IMR-90 (cell line): ENCODE measurements around the gene PLA2G4B. TPM values are rescaled to one million over a fixed set of nuclear protein-coding genes. Genes with fewer than 3 reads are reported as not detected.

Experiments used
- ATAC-seq: fragments of 200-7000 bp; cut with Tn5 transposase; 2 replicates; pipeline ENCODE4 v1.9.1; 2020; ENCODE audit warnings: low read depth, mild to moderate bottlenecking, moderate library complexity
- BruUV-seq: library from RNA; stranded (reverse); fragments of 400-500 nt; replicated peaks from 2 replicates; lab custom pipeline; 2021; lab: Mats Ljungman, UMichigan
- CTCF ChIA-PET: fragments of 300-600 bp; formaldehyde crosslinking; extraction: SDS; loops from one replicate; lab custom pipeline; 2021; ENCODE audit warnings: antibody characterized with exemption; lab: Yijun Ruan, JAX
- POLR2A ChIA-PET: fragments of 300-600 bp; sonication (Branson Sonifier 250); formaldehyde crosslinking; loops from one replicate; lab custom pipeline; 2022; ENCODE audit warnings: antibody characterized with exemption; ENCODE audit not compliant: unreplicated experiment; lab: Charles Lee
- DNase-seq: peaks from one replicate; pipeline ENCODE4 v3.0.0; 2013
- H2AFZ ChIP-seq: replicated peaks from 2 replicates; pipeline ENCODE3; 2013; ENCODE audit warnings: low read length, mild to moderate bottlenecking; ENCODE audit not compliant: poor library complexity
- H2AK5ac ChIP-seq: 2 replicates; pipeline ENCODE4 v1.6.1; 2013; ENCODE audit warnings: low read depth, low read length, inconsistent platforms
- H2AK9ac ChIP-seq: replicated peaks from 2 replicates; pipeline ENCODE3; 2013; ENCODE audit warnings: mild to moderate bottlenecking, low read depth, low read length, moderate library complexity; ENCODE audit not compliant: poor library complexity
- H2BK120ac ChIP-seq: 2 replicates; pipeline ENCODE4 v1.6.1; 2013; ENCODE audit warnings: low read depth, low read length, inconsistent platforms
- H2BK15ac ChIP-seq: 3 replicates; pipeline ENCODE4 v1.6.1; 2013; ENCODE audit warnings: low read depth, low read length, inconsistent platforms
- H2BK20ac ChIP-seq: 2 replicates; pipeline ENCODE4 v1.6.1; 2013; ENCODE audit warnings: low read depth, mild to moderate bottlenecking, inconsistent platforms, low read length, moderate library complexity
- H2BK5ac ChIP-seq: 2 replicates; pipeline ENCODE4 v1.6.1; 2013; ENCODE audit warnings: mild to moderate bottlenecking, low read depth, low read length, inconsistent platforms; ENCODE audit not compliant: poor library complexity, severe bottlenecking
- H3K14ac ChIP-seq: replicated peaks from 2 replicates; pipeline ENCODE4 v1.6.1; 2013; ENCODE audit warnings: low read depth, low read length, inconsistent platforms
- H3K18ac ChIP-seq: 2 replicates; pipeline ENCODE4 v1.6.1; 2013; ENCODE audit warnings: low read depth, low read length, control low read depth
- H3K23ac ChIP-seq: 2 replicates; pipeline ENCODE4 v1.6.1; 2013; ENCODE audit warnings: low read depth, low read length, inconsistent platforms
- H3K27ac ChIP-seq: 2 replicates; pipeline ENCODE4 v1.5.1; 2013; ENCODE audit warnings: mild to moderate bottlenecking, control low read depth, low read length; ENCODE audit not compliant: insufficient read depth
- H3K27me3 ChIP-seq: 2 replicates; pipeline ENCODE4 v1.6.1; 2013; ENCODE audit warnings: low read length; ENCODE audit not compliant: control insufficient read depth, insufficient read depth
- H3K36me3 ChIP-seq: 2 replicates; pipeline ENCODE4 v1.6.1; 2013; ENCODE audit warnings: low read length, mixed read lengths; ENCODE audit not compliant: control insufficient read depth, insufficient read depth
- H3K4ac ChIP-seq: 2 replicates; pipeline ENCODE4 v1.6.1; 2013; ENCODE audit warnings: low read depth, low read length, inconsistent platforms
- H3K4me1 ChIP-seq: 2 replicates; pipeline ENCODE4 v1.6.1; 2013; ENCODE audit warnings: low read length, mixed read lengths; ENCODE audit not compliant: control insufficient read depth, insufficient read depth
- H3K4me2 ChIP-seq: 2 replicates; pipeline ENCODE4 v1.6.1; 2013; ENCODE audit warnings: low read depth, mild to moderate bottlenecking, control low read depth, low read length, moderate library complexity
- H3K4me3 ChIP-seq: 2 replicates; pipeline ENCODE4 v1.5.1; 2013; ENCODE audit warnings: low read depth, mild to moderate bottlenecking, control low read depth, low read length, moderate library complexity; ENCODE audit not compliant: insufficient read depth
- H3K56ac ChIP-seq: 2 replicates; pipeline ENCODE4 v1.6.1; 2013; ENCODE audit warnings: low read length, inconsistent platforms; ENCODE audit not compliant: insufficient read depth; ENCODE audit errors: extremely low read depth
- H3K79me1 ChIP-seq, 2 experiments: 2 replicates each; pipeline ENCODE4 v1.6.1; 2013; ENCODE audit warnings: low read length in 2 of 2, inconsistent platforms in 1 of 2, low read depth in 1 of 2
- H3K9ac ChIP-seq: 2 replicates; pipeline ENCODE4 v1.6.1; 2013; ENCODE audit warnings: low read depth, low read length, control low read depth
- H3K9me1 ChIP-seq: 2 replicates; pipeline ENCODE4 v1.6.1; 2013; ENCODE audit warnings: low read length, inconsistent platforms; ENCODE audit not compliant: insufficient read depth
- H3K9me3 ChIP-seq: 2 replicates; pipeline ENCODE4 v1.6.1; 2013; ENCODE audit warnings: low read length; ENCODE audit not compliant: control insufficient read depth, insufficient read depth
- H4K20me1 ChIP-seq: 2 replicates; pipeline ENCODE4 v1.6.1; 2013; ENCODE audit warnings: low read length, inconsistent platforms; ENCODE audit not compliant: insufficient read depth
- H4K5ac ChIP-seq: 2 replicates; pipeline ENCODE4 v1.6.1; 2013; ENCODE audit warnings: mild to moderate bottlenecking, low read depth, low read length, control low read depth
- H4K8ac ChIP-seq, 2 experiments: 2 replicates each; pipeline ENCODE4 v1.6.1; 2013; ENCODE audit warnings: low read depth in 2 of 2, low read length in 2 of 2, control low read depth in 1 of 2, inconsistent platforms in 1 of 2
- H4K91ac ChIP-seq: 2 replicates; pipeline ENCODE4 v1.6.1; 2013; ENCODE audit warnings: low read depth, low read length, inconsistent platforms; ENCODE audit not compliant: insufficient read depth
- CEBPB ChIP-seq: IDR thresholded peaks from 2 replicates; pipeline ENCODE4 v1.6.1; 2012; ENCODE audit warnings: low read depth, low read length, improper control_type of control experiment
- CHD1 ChIP-seq: IDR thresholded peaks from 2 replicates; pipeline ENCODE4 v1.6.1; 2012; ENCODE audit warnings: low read depth, low read length, improper control_type of control experiment
- FOS ChIP-seq: fragments of 150-350 bp; IDR thresholded peaks from 2 replicates; pipeline ENCODE4 v1.6.1; 2016; ENCODE audit warnings: low read depth, low read length
- MAFK ChIP-seq: IDR thresholded peaks from 2 replicates; pipeline ENCODE4 v1.6.1; 2012; ENCODE audit warnings: low read depth, low read length, improper control_type of control experiment
- POLR2A ChIP-seq: IDR thresholded peaks from 2 replicates; pipeline ENCODE4 v1.6.1; 2012; ENCODE audit warnings: mild to moderate bottlenecking, low read depth, low read length
- WGBS, 2 experiments: methylation state at CpG; one replicate each; pipeline versions ENCODE4 v1.1.5 to v1.1.7; 2013; ENCODE audit warnings: missing lambda C conversion rate in 2 of 2; ENCODE audit not compliant: insufficient read length in 1 of 2; ENCODE audit errors: extremely low coverage in 2 of 2; 5-methylcytosine and 5-hydroxymethylcytosine counted together
- dilution Hi-C: fragments of 300-500 bp; cut with HindIII; formaldehyde crosslinking; loops from one replicate; pipeline ENCODE4 v1.14.3; 2018; ENCODE audit warnings: low sequenced_read_pairs; ENCODE audit not compliant: unreplicated experiment
- in situ Hi-C: fragments of 300-500 bp; cut with MboI; formaldehyde crosslinking; loops from 3 replicates; pipeline ENCODE4 v1.14.3; 2019; ENCODE audit warnings: low sequenced_read_pairs, inconsistent platforms, mixed read lengths
- intact Hi-C: fragments of 100-400 bp; cut with micrococcal nuclease; formaldehyde crosslinking; loops from 2 replicates; pipeline ENCODE4 v1.10.0; 2022
- polyA plus RNA-seq, 3 experiments: library from polyadenylated mRNA; depleted of rRNA; stranded (reverse); fragments of >200 nt; gene quantifications; 2 replicates each; pipeline ENCODE4 v1.2.3, GENCODE V29; 2012; ENCODE audit warnings: low replicate concordance in 1 of 3
- total RNA-seq: library from RNA; depleted of rRNA; stranded (reverse); fragments of >200 nt; gene quantifications from 2 replicates; pipeline ENCODE4 v1.2.3, GENCODE V29; 2012

Gene PLA2G4B
- total and polyA plus RNA-seq, 2 of the 4 experiments (the other 2 are of a cell fraction), result 0.18 to 3.1 TPM

GRCh38 chr15:41790756-41791546, 47.7 kb upstream of the PLA2G4B start:
- Histone ChIP-seq H3K4me3 (no peak overlapping the region), H3K23ac (peak overlapping the region; percentile 79), H2BK5ac (peak overlapping the region; percentile 78), H3K4ac (peak overlapping the region; percentile 90), H2AFZ (peak overlapping the region; percentile 16), H2BK120ac (peak overlapping the region; percentile 84), H2AK5ac (peak overlapping the region; percentile 94), H3K56ac (peak overlapping the region; percentile 55; the same call in 1 of the 2 replicates), H4K5ac (peak overlapping the region; percentile 25; the same call in 1 of the 2 replicates), H3K36me3 (no peaks in the 10 kb centered on the region), H2BK20ac (peak overlapping the region; percentile 91), H3K9me3 (no peaks in the 10 kb centered on the region), H2BK15ac (peak overlapping the region; percentile 74), H2AK9ac (peak overlapping the region; percentile 73), H4K20me1 (0 out of 2 replicates have a peak, but pooled peaks cover 3% of the 10 kb centered on the region), H3K9me1 (peaks cover 34% of the 10 kb centered on the region), H3K27me3 (no peaks in the 10 kb centered on the region), H3K18ac (peak overlapping the region; percentile 59), H4K91ac (peak overlapping the region; percentile 93), H3K14ac (peak overlapping the region; percentile 82), H3K79me1 (peaks cover 42 to 83% of the 10 kb centered on the region in 2 experiments), H3K27ac (peak overlapping the region; percentile 47), H3K4me1 (peaks cover 15% of the 10 kb centered on the region), H3K9ac (no peak overlapping the region), H4K8ac (peak overlapping the region; percentile 22 to 90; a peak in 3 of 4 replicates), H3K4me2 (peak overlapping the region; percentile 65)
- BruUV-seq, result no TSS peak
- in situ Hi-C loops (no loop called here), dilution Hi-C loops (no loop called here), intact Hi-C loops (no loop called here)
- POLR2A ChIA-PET, result interaction anchor here (0.7 kb wide), 1 partner anchor 442 kb away, joined by 3 read pairs; no protein-coding TSS in a partner anchor
- ATAC-seq (peak; percentile 76), DNase-seq (peak; percentile 79)
- WGBS, 2 experiments, result 51% methylated on average over 4 of the region's 5 CpGs; no CpG with 5 or more reads in 1 of the 2 experiments
- TF ChIP-seq POLR2A (no peak), CEBPB (no peak), FOS (peak; percentile 61), CHD1 (no peak), MAFK (no peak)
- CTCF ChIA-PET, result interaction anchor here (0.5 to 1.0 kb wide), 2 partner anchors 17 to 175 kb away, joined by 3 to 4 read pairs; partner anchors contain the start of gene MAPKBP1
